GM18868 (cell line): Measurements from ENCODE around the gene AHNAK.
A peak's percentile ranks its signal among the peaks of the same experiment; 100 is the strongest.
"Not testable (repeated sequence)": the region's sequence is repeated elsewhere in the genome, so short reads cannot be mapped to it uniquely, and the experiment has no call there.

Experiments
- ATAC-seq: cut with Tn5 transposase; IDR thresholded peaks from one replicate; pipeline ENCODE4 v1.9.1; 2021; ENCODE audit warnings: mild to moderate bottlenecking, moderate library complexity; ENCODE audit not compliant: unreplicated experiment

The AHNAK gene

DNA sequence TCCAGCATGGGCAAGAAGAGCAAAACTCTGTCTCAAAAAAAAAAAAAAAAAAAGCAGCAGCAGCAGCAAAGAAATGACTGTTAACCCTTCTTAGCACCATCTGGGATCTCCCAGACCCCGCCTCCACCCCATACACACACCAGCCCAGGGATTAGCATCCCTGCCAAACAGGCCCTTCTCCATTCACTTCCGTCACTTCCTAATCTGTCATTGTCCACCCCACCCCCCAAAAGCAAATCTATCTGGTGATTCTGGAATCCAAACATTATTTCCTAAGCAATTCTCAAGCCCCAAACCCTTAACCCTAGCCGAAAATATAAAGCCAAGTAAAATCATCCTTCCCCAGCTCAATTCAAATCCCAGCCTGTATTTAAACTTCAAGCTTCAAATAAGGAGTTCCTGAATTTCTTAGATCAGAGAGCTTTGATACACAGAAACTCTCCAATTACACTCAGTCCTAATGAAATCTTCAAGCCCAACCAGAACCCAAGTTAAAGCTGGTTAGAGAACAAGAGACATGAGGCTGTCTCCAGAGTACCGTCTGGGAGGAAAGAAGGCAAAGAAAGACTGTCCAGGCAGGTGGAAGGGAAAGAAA is 6.0 kb upstream of the AHNAK start:
- ATAC-seq: no peak

DNA sequence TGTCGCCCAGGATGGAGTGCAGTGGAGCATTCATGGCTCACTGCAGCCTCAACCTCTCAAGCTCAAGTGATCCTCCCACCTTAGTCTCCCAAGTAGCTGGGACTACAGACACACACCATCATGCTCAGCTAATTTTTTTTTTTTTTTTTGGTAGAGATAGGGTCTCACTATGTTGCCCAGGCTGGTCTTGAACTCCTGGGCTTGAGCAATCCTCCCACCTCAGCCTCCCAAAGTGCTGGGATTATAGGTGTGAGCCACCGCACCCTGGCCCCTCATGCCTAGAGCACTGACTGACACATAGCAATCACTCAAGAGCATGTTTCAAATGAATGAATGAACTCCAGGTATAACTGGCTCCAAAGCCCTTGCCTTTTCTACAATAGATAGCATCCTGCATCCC is 3.9 kb upstream of the AHNAK start:
- ATAC-seq: not testable (repeated sequence)

DNA sequence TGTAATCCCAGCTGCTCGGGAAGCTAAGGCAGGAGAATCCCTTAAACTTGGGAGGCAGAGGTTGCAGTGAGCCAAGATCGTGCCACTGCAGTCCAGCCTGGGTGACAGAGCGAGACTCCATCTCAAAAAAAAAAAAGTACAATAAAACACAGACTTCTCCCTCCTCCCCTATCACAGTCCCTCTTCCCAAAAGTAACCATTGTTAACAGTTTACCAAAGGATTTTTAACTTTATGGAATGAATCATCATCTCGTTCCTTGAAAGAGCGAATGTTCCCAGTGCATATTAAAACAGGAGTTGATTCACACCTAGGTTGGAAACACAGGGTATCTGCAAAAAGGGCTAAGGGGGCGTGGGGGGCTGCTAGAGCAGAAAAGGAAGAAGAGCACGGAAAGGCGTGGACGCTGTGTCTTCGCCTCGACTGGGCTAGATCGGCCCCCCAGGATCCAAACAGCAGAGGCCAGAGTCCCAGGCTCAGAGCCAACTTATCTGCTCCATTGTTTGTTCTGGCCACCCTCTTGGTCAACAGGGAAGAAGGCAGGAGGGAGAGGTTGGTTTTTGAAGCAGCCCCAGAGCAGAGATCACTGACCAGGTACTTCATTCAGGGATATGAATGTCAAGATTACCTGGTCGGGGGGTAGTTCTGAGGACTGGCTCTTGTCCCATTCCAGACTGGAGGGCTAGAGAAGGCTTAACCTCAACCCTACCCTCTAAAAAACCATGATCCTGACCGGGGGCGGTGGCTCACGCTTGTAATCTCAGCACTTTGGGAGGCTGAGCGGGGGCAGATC is 2.1 kb upstream of the AHNAK start:
- no peak for ATAC-seq

DNA sequence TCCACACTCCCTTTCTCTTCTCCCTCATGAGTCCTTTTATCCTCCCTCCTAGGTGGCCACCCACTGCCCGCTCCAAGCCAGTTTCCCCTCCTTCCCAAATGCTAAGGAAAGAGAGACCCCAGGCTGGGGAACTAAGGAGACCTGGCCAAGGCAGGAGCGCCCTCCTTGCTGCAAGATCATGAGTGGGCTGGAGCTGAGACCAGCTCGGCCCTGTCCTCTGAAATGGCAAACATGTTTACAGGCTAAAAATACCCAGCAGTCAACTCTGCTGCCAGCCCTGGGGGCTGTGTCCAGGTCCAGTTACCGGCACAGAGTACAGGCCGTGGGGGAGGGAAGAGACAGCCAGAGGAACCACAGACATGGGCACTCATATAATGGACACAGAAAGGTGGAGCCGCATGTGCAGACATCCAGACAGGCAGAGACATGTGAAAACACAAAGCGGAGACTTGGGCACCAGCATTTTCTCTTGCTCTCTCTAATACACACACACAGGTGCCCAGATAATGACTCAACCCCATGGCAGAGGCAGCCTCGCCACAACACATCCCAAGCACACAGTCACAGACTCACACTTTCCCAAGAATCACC is 1.2 kb upstream of the AHNAK start:
- ATAC-seq: no peak

GRCh38 chr11:62546929-62547625 is 471 bp upstream of the AHNAK start:
- no peak for ATAC-seq

- ATAC-seq: no peak
Measured at GRCh38 chr11:62545437-62546243, 966 bp downstream of the AHNAK start.

- no peak for ATAC-seq
Measured at GRCh38 chr11:62544581-62545436, 1.8 kb downstream of the AHNAK start.

DNA sequence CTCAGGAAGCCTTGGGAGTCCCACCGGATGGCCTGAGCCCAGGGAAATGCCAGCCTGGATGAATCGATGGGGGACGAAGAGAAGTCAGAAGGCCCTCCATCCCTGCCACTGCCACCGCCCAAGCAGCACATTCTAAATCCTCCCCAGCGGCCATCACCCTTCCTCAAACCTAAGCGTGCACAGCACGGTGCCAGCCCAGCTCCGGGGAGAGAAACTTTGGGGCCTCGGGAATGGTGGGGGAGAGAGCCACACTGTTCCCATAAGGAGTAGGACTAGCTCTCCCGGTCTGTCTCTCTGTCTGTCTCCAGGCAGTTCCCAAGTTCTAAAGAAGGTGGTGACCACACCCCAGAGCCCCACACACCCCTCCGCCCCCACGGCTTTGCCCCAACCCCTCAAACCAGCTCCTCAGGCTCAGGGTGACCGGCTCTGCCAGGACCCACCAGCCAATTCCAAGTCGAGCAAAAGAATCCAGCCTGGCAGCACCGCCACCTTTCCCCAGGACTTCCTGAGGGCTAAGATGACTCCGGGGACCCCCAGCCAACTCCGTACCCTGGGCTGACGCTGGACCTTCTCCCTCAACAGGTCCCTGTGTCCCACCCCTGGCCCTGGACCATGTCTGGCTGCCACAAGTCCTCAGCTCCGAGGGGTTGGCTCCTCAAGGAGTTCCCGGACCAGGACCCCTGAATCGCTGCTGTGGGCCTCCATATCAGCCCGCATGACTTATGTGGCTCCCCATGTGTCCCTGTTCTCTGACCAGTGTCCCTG is 2.7 kb downstream of the AHNAK start:
- no peak for ATAC-seq

- ATAC-seq: no peak
Measured at GRCh38 chr11:62542750-62543567, 3.6 kb downstream of the AHNAK start.

- ATAC-seq: no peak
Measured at GRCh38 chr11:62542111-62542745, 4.4 kb downstream of the AHNAK start.

DNA sequence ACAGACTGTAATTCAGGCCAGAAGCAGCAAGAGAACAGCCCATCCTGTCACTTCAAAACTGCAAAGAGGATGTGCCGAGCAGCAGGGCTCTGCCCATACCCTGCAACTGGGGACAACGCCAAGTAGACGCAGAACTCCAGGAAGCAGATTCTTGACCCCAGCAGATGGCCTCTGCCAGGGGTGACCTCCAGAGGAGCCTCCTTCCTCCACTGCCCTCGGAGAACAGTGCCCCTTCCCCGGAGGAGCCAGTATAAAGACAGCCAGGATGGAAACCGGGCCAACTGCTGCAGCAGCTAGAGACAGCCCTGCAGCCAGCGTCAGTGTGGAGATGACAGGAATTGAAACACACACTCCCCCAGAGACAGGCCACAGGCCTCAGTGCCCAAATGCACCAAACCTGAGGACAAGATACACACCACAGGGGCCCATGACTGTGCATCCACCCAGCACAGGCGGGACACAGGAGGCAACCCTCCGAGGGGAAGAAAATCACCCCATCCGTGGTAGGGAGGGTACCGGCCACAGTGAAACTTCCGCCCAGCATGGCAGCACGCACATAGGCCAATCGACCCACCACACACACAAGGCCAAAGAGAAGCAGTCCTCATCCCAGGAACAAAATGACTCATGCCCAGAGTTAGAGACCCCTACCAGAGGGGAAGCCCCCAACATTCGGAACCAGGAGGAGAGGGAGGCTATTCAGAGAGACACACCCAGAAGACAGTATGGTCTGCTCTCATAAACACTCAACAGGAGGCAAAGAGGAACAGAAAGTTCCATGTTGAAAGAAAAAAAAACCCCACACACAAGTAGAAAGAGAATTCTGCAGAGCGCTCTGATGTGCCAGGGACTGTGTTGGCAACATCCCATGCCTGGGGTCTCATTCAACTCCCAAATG is 5.6 kb downstream of the AHNAK start:
- peak; percentile 56 for ATAC-seq

DNA sequence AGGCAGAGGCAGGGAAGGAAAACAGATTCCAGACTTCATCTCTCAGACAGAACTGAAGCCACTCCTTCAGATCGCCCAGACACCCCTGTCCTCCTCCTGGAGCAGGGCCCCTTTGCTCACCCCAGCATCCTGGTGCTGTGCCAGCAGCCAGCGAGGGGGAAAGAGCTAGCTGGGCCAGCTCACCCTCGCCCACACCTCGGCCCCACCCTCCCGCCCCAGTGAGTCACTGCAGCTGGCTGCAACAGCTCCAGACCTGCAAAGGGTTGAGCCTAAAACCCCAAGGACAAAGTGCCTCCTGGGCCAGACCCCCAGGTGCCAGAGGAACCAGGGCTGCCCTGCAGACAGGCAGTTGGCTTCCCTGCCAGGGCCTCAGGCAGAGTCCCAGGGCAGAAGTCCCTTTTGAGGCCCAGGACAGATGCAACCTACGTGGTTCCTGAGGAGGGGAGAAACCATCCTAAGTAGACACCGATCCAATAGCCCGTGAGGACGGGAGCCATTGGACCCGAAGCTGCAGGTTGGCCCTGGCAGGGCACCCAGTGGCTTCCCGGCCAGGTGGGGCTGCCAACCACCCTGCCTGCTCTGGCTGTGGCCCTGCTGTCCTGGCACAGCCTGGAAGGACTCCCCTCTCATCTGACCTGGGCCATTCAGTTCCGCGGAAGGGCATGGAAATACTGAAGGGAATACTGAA is 7.2 kb downstream of the AHNAK start:
- ATAC-seq: no peak

DNA sequence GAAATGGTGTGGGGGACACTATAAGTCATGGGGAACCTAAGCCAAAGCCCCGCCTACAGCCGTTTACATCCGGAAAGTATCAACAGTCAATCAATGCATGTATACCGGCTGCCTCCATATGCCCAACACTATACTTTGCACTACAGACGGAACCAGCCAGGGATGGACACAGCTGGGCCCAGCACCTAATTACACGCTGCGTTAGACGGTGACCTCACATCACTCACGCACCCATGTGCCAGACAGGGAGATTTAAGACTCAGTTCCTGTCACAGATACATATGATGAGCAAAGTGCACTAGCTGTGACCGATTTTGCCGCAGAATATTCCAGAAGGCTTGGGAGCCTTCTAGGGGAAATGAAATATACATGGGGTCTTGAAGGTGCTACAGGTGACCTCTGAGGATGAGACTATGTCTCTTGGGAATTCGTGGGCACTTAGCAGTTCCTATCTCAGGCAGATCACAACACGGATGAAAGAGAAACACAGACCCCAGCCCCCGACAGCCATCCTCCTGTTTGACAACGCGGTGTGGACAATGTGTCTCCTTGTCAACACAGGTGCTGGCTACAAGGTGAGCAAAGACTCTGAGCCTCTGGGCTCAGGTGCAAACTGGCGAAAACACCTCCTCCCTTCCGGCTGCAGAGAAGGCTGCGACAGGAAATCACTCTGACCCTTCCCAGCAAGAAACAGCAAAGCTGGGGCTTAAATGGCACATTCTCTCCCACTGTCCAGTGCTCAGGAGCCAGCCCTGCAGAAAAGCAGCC is 8.0 kb downstream of the AHNAK start:
- ATAC-seq: no peak

GRCh38 chr11:62536301-62536957 is 10.2 kb downstream of the AHNAK start:
- ATAC-seq: no peak

DNA sequence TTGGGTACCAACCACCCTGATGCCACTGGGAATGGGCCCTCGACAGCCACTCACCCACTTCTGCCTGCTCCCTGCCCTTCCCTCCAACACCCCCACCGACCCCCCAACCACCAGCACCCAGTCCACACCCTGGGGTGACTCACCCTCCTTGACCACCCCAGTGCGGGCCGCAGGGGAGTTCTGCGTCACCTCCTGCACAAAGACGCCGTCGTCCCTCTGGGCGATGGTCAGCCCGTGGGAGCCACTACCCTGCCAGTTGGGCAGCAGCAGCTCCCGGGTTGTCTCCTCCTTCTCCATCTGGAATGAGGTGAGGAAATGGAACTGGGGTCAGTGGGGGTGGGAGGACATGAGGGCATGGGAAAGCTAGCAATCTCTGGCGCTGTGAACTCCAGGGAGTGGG is 10.8 kb downstream of the AHNAK start:
- ATAC-seq: no peak
